ENCODE results near the gene TMED4. TPM values are rescaled to one million over a fixed set of nuclear protein-coding genes. Genes with fewer than 3 reads are reported as not detected.
"Not testable (repeated sequence)": the region's sequence is repeated elsewhere in the genome, so short reads cannot be mapped to it uniquely, and the experiment has no call there.

Gene TMED4
- total RNA-seq, 4 donors from 2014 or later, result 132 to 232 (median 218) TPM

DNA sequence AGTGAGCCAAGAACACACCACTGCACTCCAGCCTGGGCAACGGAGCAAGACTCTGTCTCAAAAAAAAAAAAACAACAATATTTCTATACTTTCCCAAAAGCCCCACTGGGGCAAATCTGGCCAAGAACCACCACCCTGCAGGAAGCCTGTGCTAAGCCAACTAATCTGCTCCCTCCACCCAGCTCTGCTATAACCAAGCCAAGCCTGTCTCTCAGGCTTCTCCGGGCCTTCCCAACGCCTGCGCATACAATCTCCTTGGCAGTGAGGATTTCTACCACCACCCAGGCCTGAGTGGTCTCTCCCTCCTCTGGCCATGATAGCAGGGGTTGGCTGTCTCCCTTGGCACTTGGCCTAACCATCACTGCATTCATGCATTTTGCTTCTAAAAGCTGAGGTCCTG, 22.5 kb downstream of the TMED4 start:
- no peaks in the 10 kb centered on the region for H3K9me3 ChIP-seq
- H3K27me3 ChIP-seq, result no peaks in the 10 kb centered on the region
- H3K4me1 ChIP-seq, result no peaks in the 10 kb centered on the region
- peaks cover 0 to 14% (median 0%) of the 10 kb centered on the region in 3 donors for H3K36me3 ChIP-seq
- 75 to 77% methylated on average over 4 of the region's 4 CpGs for WGBS, 2 donors
- H3K27ac ChIP-seq, result no peak overlapping the region
- H3K4me3 ChIP-seq, result no peak overlapping the region
- no peak for DNase-seq (ENCODE audit: low spot score in 2 of 2)
- TF ChIP-seq, protein P1, sequence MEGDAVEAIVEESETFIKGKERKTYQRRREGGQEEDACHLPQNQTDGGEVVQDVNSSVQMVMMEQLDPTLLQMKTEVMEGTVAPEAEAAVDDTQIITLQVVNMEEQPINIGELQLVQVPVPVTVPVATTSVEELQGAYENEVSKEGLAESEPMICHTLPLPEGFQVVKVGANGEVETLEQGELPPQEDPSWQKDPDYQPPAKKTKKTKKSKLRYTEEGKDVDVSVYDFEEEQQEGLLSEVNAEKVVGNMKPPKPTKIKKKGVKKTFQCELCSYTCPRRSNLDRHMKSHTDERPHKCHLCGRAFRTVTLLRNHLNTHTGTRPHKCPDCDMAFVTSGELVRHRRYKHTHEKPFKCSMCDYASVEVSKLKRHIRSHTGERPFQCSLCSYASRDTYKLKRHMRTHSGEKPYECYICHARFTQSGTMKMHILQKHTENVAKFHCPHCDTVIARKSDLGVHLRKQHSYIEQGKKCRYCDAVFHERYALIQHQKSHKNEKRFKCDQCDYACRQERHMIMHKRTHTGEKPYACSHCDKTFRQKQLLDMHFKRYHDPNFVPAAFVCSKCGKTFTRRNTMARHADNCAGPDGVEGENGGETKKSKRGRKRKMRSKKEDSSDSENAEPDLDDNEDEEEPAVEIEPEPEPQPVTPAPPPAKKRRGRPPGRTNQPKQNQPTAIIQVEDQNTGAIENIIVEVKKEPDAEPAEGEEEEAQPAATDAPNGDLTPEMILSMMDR (IDR thresholded peaks at IDR 0.05), result no peak
- TF ChIP-seq POLR2A (IDR thresholded peaks at IDR 0.05) (no peak), EP300 (IDR thresholded peaks at IDR 0.05) (no peak)

DNA sequence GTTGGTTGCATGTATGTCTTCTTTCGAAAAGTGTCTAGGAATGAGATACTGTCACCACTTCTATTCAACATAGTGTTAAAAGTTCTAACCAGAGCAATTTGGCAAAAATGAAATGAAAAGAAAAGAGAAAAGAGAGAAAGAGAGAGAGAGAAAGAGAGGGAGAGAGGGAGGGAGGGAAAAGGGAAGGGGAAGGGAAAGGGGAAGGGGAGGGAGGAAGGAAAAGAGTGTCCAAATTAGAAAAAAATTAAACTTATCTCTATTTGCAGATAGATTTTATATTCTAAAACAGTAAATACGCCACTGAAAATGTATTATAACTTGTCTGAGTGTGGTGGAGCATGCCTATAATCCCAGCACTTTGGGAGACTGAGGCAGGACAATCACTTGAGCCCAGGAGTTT, 24.5 kb downstream of the TMED4 start:
- TF ChIP-seq, protein P1 (IDR thresholded peaks at IDR 0.05), result no peak
- TF ChIP-seq POLR2A (IDR thresholded peaks at IDR 0.05), result no peak
- TF ChIP-seq EP300 (IDR thresholded peaks at IDR 0.05), result no peak
- Histone ChIP-seq H3K36me3 (no peaks in the 10 kb centered on the region), H3K4me3 (no peak overlapping the region), H3K4me1 (no peaks in the 10 kb centered on the region), H3K9me3 (no peaks in the 10 kb centered on the region), H3K27ac (no peak overlapping the region), H3K27me3 (no peaks in the 10 kb centered on the region)
- 88 to 89% methylated on average over 2 of the region's 2 CpGs for WGBS, 2 donors
- DNase-seq (ENCODE audit: low spot score in 2 of 2), result no peak

DNA sequence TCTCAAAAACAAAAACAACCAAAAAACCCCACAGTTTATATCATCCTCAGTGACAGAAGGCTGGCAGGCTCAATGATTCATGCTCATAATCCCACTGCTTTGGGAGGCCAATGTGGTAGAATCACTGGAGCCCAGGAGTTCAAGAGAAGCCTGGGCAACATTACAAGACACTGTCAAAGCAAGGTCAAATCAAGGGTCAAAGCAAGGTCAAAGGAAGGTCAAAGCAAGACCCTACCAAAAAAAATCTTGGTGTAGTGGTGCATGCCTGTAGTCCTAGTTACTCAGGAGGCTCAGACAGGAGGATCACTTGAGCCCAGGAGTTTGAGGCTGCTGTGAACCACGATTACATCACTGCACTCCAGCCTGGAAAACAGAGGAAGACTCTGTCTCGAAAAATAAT, 26.7 kb downstream of the TMED4 start:
- 66 to 67% methylated on average over 2 of the region's 2 CpGs for WGBS, 2 donors
- no peaks in the 10 kb centered on the region for H3K4me1 ChIP-seq
- DNase-seq (ENCODE audit: low spot score in 2 of 2), result no peak
- H3K4me3 ChIP-seq, result no peak overlapping the region
- TF ChIP-seq POLR2A (IDR thresholded peaks at IDR 0.05), result no peak
- TF ChIP-seq EP300 (IDR thresholded peaks at IDR 0.05), result no peak
- TF ChIP-seq, protein P1 (IDR thresholded peaks at IDR 0.05), result no peak
- no peaks in the 10 kb centered on the region for H3K27me3 ChIP-seq
- no peaks in the 10 kb centered on the region for H3K36me3 ChIP-seq
- H3K9me3 ChIP-seq, result no peaks in the 10 kb centered on the region
- H3K27ac ChIP-seq, result no peak overlapping the region

DNA sequence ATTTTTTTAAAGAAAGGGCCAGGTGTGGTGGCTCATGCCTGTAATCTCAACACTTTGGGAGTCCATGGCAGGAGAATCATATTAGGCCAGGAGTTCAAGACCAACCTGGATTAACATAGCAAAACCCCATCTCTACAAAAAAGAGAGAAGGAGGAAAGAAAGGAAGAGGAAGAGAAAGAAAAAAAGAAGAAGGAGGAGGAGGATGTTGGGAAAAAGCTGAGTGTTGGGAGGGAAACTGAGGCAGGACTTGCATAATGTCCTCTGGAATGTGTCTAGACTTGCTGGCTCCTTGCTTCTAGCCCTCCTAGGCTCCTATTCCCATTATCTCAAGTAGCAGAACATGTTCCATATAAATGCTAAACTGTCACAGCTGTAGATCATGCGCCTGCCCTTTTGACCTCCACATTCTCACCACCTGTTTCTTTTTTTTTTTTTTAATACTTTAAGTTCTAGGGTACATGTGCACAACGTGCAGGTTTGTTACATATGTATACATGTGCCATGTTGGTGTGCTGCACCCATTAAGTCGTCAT, 29.5 kb downstream of the TMED4 start:
- not testable (repeated sequence) for H3K27ac ChIP-seq; H3K4me1 ChIP-seq; H3K27me3 ChIP-seq; H3K4me3 ChIP-seq; H3K36me3 ChIP-seq; H3K9me3 ChIP-seq; DNase-seq (ENCODE audit: low spot score in 2 of 2)
- WGBS, 2 donors, result 58 to 67% methylated on average over 3 of the region's 3 CpGs

DNA sequence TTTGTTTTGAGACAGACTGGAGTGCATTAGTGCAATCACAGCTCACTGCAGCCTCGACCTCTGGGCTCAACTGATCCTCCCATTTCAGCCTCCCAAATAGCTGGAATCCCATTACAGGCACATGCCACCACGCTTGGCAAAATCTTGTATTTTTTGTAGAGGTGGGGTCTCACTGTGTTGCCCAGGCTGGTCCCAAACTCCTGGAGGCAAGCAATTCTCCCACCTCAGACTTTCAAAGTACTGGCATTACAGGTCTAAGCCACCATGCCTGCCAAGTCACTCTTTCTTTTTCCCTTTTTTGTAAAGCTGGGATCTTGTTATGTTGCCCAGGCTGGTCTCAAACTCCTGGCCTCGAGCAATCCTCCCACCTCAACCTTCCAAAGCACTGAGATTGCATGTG, 32.6 kb downstream of the TMED4 start:
- 70 to 78% methylated on average over 3 of the region's 3 CpGs for WGBS, 2 donors
- Histone ChIP-seq H3K4me3 (no peak overlapping the region), H3K27me3 (no peaks in the 10 kb centered on the region), H3K36me3 (no peaks in the 10 kb centered on the region), H3K27ac (no peak overlapping the region), H3K9me3 (no peaks in the 10 kb centered on the region), H3K4me1 (no peaks in the 10 kb centered on the region)
- DNase-seq (ENCODE audit: low spot score in 2 of 2), result no peak
- TF ChIP-seq POLR2A (IDR thresholded peaks at IDR 0.05) (no peak), EP300 (IDR thresholded peaks at IDR 0.05) (no peak)
- TF ChIP-seq, protein P1 (IDR thresholded peaks at IDR 0.05), result no peak

DNA sequence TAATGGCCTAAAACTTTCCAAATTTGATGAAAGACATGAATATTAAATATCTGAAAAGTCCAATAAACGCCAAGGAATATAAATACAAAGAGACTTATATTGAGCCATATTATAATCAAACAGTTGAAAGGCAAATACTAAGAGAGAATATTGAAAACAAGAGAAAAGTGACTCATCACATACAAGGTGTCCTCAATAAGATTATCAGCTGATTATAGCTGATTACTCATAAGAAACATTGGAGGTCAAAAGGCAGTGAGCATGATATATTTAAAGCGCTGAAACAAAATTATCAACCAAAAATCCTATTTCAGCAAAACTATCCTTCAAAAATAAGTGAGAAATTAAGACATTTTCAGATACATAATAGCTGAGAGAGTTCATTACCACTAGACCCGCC, 33.1 kb downstream of the TMED4 start:
- Histone ChIP-seq H3K36me3 (no peaks in the 10 kb centered on the region), H3K27ac (no peak overlapping the region), H3K27me3 (no peaks in the 10 kb centered on the region), H3K4me1 (no peaks in the 10 kb centered on the region), H3K4me3 (no peak overlapping the region), H3K9me3 (no peaks in the 10 kb centered on the region)
- DNase-seq (ENCODE audit: low spot score in 2 of 2), result no peak
- 87% methylated on average over 3 of the region's 3 CpGs for WGBS, 2 donors
- TF ChIP-seq, protein P1 (IDR thresholded peaks at IDR 0.05), result no peak
- TF ChIP-seq EP300 (IDR thresholded peaks at IDR 0.05), result no peak
- TF ChIP-seq POLR2A (IDR thresholded peaks at IDR 0.05), result no peak
